Left lobe of liver (tissue), 2 donors: Measurements from ENCODE around the gene ANP32B. TPM values are rescaled to one million over a fixed set of nuclear protein-coding genes. Genes with fewer than 3 reads are reported as not detected.
A peak's percentile ranks its signal among the peaks of the same experiment; 100 is the strongest.
"Not testable (repeated sequence)": the region's sequence is repeated elsewhere in the genome, so short reads cannot be mapped to it uniquely, and the experiment has no call there.

ENCODE experiments used
- ATAC-seq: fragments of 200-7000 bp; cut with Tn5 transposase; one replicate; pipeline ENCODE4 v1.9.1; 2020; ENCODE audit warnings: mild to moderate bottlenecking, moderate library complexity
- DNase-seq: peaks from one replicate; pipeline ENCODE4 v3.0.0-alpha.2; 2020; ENCODE audit warnings: low spot score
- total RNA-seq: library from RNA; stranded (reverse); gene quantifications from one replicate; pipeline ENCODE4 v1.2.1, GENCODE V29; 2021
- donor health status: DM: no; HTN: no; CAD: no; lungs with moderate emphysema.
- donor health status: DM: no; HTN: yes; CAD: no.

ANP32B gene
- 29.0 TPM for total RNA-seq

- peak; percentile 92 for DNase-seq
- ATAC-seq: peak; percentile 87
Observed at GRCh38 chr9:97982683-97983588, at the start of gene ANP32B. Gene ANP32B, plus strand, starts transcription at chr9:97983341. Its CDS starts 215 bp downstream, at chr9:97983556.

GRCh38 chr9:97934321-97935115, 48.6 kb upstream of the ANP32B start:
- no peak for ATAC-seq
- no peak for DNase-seq

GRCh38 chr9:97935276-97935675, 47.9 kb upstream of the ANP32B start:
- no peak for ATAC-seq

GRCh38 chr9:97936998-97937397, 46.1 kb upstream of the ANP32B start:
- DNase-seq: no peak

More at GRCh38 chr9:97935276-97935675, 47.9 kb upstream of the ANP32B start:
- no peak for DNase-seq

GRCh38 chr9:97938081-97938644, 45.0 kb upstream of the ANP32B start, which contains the start of gene HEMGN:
Gene HEMGN, minus strand, starts transcription at chr9:97938172. Its CDS starts 36 bp downstream, at chr9:97938136.
- ATAC-seq (no peak), DNase-seq (no peak)

More at GRCh38 chr9:97936998-97937397, 46.1 kb upstream of the ANP32B start:
- ATAC-seq: no peak

GRCh38 chr9:97940233-97940632, 42.9 kb upstream of the ANP32B start:
- no peak for DNase-seq
- no peak for ATAC-seq

- DNase-seq: no peak
- no peak for ATAC-seq
Observed at GRCh38 chr9:97940741-97941140, 42.4 kb upstream of the ANP32B start.

GRCh38 chr9:97941323-97941722, 41.8 kb upstream of the ANP32B start:
- DNase-seq (no peak), ATAC-seq (no peak)

- DNase-seq (no peak), ATAC-seq (no peak)
Observed at GRCh38 chr9:97943308-97943855, 39.8 kb upstream of the ANP32B start.

- ATAC-seq: no peak
Observed at GRCh38 chr9:97944612-97945011, 38.5 kb upstream of the ANP32B start.

GRCh38 chr9:97945470-97945869, 37.7 kb upstream of the ANP32B start:
- ATAC-seq, DNase-seq: not testable (repeated sequence)

More at GRCh38 chr9:97944612-97945011, 38.5 kb upstream of the ANP32B start:
- no peak for DNase-seq

GRCh38 chr9:97947094-97947493, 36.0 kb upstream of the ANP32B start:
- not testable (repeated sequence) for ATAC-seq, DNase-seq

- not testable (repeated sequence) for DNase-seq, ATAC-seq
Observed at GRCh38 chr9:97950873-97951272, 32.3 kb upstream of the ANP32B start.

GRCh38 chr9:97954550-97954989, 28.6 kb upstream of the ANP32B start:
- DNase-seq (peak; percentile 58), ATAC-seq (peak; percentile 100)

GRCh38 chr9:97956331-97956730, 26.8 kb upstream of the ANP32B start:
- ATAC-seq (no peak), DNase-seq (no peak)

- no peak for ATAC-seq
Observed at GRCh38 chr9:97958812-97959511, 24.2 kb upstream of the ANP32B start.

GRCh38 chr9:97959585-97959984, 23.6 kb upstream of the ANP32B start:
- ATAC-seq: no peak

More at GRCh38 chr9:97958812-97959511, 24.2 kb upstream of the ANP32B start:
- DNase-seq: no peak

GRCh38 chr9:97960678-97961328, 22.3 kb upstream of the ANP32B start:
- not testable (repeated sequence) for DNase-seq, ATAC-seq

More at GRCh38 chr9:97959585-97959984, 23.6 kb upstream of the ANP32B start:
- no peak for DNase-seq

- ATAC-seq (no peak), DNase-seq (no peak)
Observed at GRCh38 chr9:97961361-97961760, 21.8 kb upstream of the ANP32B start.
